Measurements from ENCODE around the gene RPS19. TPM values are rescaled to one million over a fixed set of nuclear protein-coding genes. Genes with fewer than 3 reads are reported as not detected.

The RPS19 gene
- total RNA-seq, 1 donor from 2014 or later = 1,837 TPM

- no peak for TF ChIP-seq CTCF (IDR thresholded peaks at IDR 0.05)
- peaks cover 3% of the 10 kb centered on the region for H3K36me3 Mint-ChIP-seq (ENCODE audit: unreplicated experiment)
- H3K27ac Mint-ChIP-seq (ENCODE audit: unreplicated experiment) = no peak overlapping the region
- no peak for DNase-seq (ENCODE audit: extremely low spot score, unreplicated experiment)
- H3K4me3 Mint-ChIP-seq (ENCODE audit: unreplicated experiment) = no peak overlapping the region
- no peaks in the 10 kb centered on the region for H3K9me3 Mint-ChIP-seq (ENCODE audit: unreplicated experiment)
- H3K4me1 Mint-ChIP-seq (ENCODE audit: unreplicated experiment) = peaks cover 17% of the 10 kb centered on the region
- H3K27me3 Mint-ChIP-seq (ENCODE audit: unreplicated experiment) = no peaks in the 10 kb centered on the region
These were observed 29.8 kb downstream of the RPS19 start for GRCh38 chr19:41889896-41890295.

- peaks cover 14% of the 10 kb centered on the region for H3K4me1 Mint-ChIP-seq (ENCODE audit: unreplicated experiment)
- DNase-seq (ENCODE audit: extremely low spot score, unreplicated experiment) = no peak
- peaks cover 9% of the 10 kb centered on the region for H3K36me3 Mint-ChIP-seq (ENCODE audit: unreplicated experiment)
- no peak for TF ChIP-seq CTCF (IDR thresholded peaks at IDR 0.05)
- no peak overlapping the region for H3K27ac Mint-ChIP-seq (ENCODE audit: unreplicated experiment)
- H3K4me3 Mint-ChIP-seq (ENCODE audit: unreplicated experiment) = no peak overlapping the region
- no peaks in the 10 kb centered on the region for H3K27me3 Mint-ChIP-seq (ENCODE audit: unreplicated experiment)
- H3K9me3 Mint-ChIP-seq (ENCODE audit: unreplicated experiment) = no peaks in the 10 kb centered on the region
These were observed 30.9 kb downstream of the RPS19 start for GRCh38 chr19:41890936-41891335.

GRCh38 chr19:41892173-41892902 lies 32.3 kb downstream of the RPS19 start:
- no peaks in the 10 kb centered on the region for H3K9me3 Mint-ChIP-seq (ENCODE audit: unreplicated experiment)
- no peak for DNase-seq (ENCODE audit: extremely low spot score, unreplicated experiment)
- peaks cover 10% of the 10 kb centered on the region for H3K36me3 Mint-ChIP-seq (ENCODE audit: unreplicated experiment)
- TF ChIP-seq CTCF (IDR thresholded peaks at IDR 0.05) = no peak
- H3K27me3 Mint-ChIP-seq (ENCODE audit: unreplicated experiment) = no peaks in the 10 kb centered on the region
- no peak overlapping the region for H3K27ac Mint-ChIP-seq (ENCODE audit: unreplicated experiment)
- H3K4me3 Mint-ChIP-seq (ENCODE audit: unreplicated experiment) = no peak overlapping the region
- no peaks in the 10 kb centered on the region for H3K4me1 Mint-ChIP-seq (ENCODE audit: unreplicated experiment)

- TF ChIP-seq CTCF (IDR thresholded peaks at IDR 0.05) = no peak
- Mint-ChIP-seq H3K27ac (ENCODE audit: unreplicated experiment) (no peak overlapping the region), H3K9me3 (ENCODE audit: unreplicated experiment) (no peaks in the 10 kb centered on the region), H3K36me3 (ENCODE audit: unreplicated experiment) (peaks cover 14% of the 10 kb centered on the region), H3K4me3 (ENCODE audit: unreplicated experiment) (no peak overlapping the region), H3K4me1 (ENCODE audit: unreplicated experiment) (no peaks in the 10 kb centered on the region), H3K27me3 (ENCODE audit: unreplicated experiment) (no peaks in the 10 kb centered on the region)
- DNase-seq (ENCODE audit: extremely low spot score, unreplicated experiment) = no peak
These were observed 33.8 kb downstream of the RPS19 start for GRCh38 chr19:41893899-41894298.

- no peak overlapping the region for H3K4me3 Mint-ChIP-seq (ENCODE audit: unreplicated experiment)
- TF ChIP-seq CTCF (IDR thresholded peaks at IDR 0.05) = no peak
- no peak overlapping the region for H3K27ac Mint-ChIP-seq (ENCODE audit: unreplicated experiment)
- H3K27me3 Mint-ChIP-seq (ENCODE audit: unreplicated experiment) = no peaks in the 10 kb centered on the region
- H3K9me3 Mint-ChIP-seq (ENCODE audit: unreplicated experiment) = no peaks in the 10 kb centered on the region
- no peaks in the 10 kb centered on the region for H3K4me1 Mint-ChIP-seq (ENCODE audit: unreplicated experiment)
- DNase-seq (ENCODE audit: extremely low spot score, unreplicated experiment) = no peak
- H3K36me3 Mint-ChIP-seq (ENCODE audit: unreplicated experiment) = peaks cover 18% of the 10 kb centered on the region
These were observed 34.3 kb downstream of the RPS19 start for GRCh38 chr19:41894350-41894749.
